NCI-H1417 treated with DMSO at 0.1 percent for 48 hours (cell line): Measurements from ENCODE around the gene ZNF148.

Source experiments
- DNase-seq: peaks from one replicate; lab custom pipeline; 2025; lab: John Stamatoyannopoulos, UW

Gene ZNF148

DNA sequence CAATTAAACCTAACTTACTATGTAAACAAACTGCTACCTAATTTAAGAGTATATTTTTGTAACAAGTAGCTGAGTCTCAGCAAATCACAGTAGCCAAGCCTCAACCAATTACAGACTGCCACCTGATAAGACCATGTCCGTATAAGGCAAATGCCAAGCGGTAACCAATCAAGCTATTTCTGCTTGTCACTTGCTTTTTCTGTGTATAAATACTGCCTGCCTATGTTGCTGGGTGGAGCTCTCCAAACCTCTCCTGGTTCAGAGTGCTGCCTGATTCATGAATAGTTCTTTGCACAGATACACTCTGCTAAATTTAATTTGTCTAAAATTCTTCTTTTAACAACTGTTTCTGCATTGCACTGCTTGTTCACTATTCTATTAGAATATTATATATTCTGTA is 42.6 kb downstream of the ZNF148 start:
- DNase-seq: no peak

- no peak for DNase-seq
Observed at GRCh38 chr3:125331243-125331642, 43.9 kb downstream of the ZNF148 start.

- DNase-seq: no peak
Observed at GRCh38 chr3:125326957-125327356, 48.2 kb downstream of the ZNF148 start.

DNA sequence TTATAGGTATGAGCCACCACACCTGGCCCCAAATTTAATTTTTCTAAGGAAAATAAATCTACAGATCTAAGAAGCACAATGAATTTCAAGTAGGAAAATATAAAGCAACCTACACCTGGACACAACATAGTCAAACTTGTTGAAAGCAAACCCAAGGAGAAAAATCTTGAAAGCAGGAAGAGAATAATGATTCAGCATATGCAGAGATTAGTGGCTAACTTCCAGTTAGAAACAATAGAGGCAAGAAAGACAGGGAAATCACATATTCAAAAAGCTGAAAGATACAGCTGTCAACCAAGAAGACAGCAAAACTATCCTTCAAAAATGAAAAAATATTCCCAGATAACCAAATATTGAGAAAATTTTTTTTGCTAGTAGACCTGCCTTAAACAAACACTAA is 49.4 kb downstream of the ZNF148 start:
- DNase-seq: no peak

DNA sequence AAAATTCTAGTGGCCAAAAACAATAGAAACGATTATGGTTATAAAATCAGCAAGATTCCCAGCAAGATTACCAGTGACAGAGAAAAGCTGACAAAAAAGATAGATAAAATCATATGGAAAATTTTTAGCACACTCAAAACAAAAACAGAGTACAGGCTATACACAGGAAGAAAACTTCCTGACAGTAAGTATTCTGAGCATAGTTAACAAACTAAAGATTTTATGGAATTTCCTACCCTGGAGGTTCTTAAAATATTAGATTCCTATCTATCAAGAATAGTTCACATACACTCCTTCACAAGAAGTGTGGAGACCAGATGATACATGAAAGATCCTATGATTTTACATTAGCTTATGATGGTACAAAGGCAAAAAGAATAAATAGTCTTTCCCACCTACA is 50.8 kb downstream of the ZNF148 start:
- no peak for DNase-seq

GRCh38 chr3:125322917-125323316 is 52.2 kb downstream of the ZNF148 start:
- DNase-seq: no peak

GRCh38 chr3:125322166-125322565 is 53.0 kb downstream of the ZNF148 start:
- DNase-seq: no peak

GRCh38 chr3:125319765-125320164 is 55.4 kb downstream of the ZNF148 start:
- no peak for DNase-seq

- DNase-seq: no peak
Observed at GRCh38 chr3:125318871-125319270, 56.3 kb downstream of the ZNF148 start.

DNA sequence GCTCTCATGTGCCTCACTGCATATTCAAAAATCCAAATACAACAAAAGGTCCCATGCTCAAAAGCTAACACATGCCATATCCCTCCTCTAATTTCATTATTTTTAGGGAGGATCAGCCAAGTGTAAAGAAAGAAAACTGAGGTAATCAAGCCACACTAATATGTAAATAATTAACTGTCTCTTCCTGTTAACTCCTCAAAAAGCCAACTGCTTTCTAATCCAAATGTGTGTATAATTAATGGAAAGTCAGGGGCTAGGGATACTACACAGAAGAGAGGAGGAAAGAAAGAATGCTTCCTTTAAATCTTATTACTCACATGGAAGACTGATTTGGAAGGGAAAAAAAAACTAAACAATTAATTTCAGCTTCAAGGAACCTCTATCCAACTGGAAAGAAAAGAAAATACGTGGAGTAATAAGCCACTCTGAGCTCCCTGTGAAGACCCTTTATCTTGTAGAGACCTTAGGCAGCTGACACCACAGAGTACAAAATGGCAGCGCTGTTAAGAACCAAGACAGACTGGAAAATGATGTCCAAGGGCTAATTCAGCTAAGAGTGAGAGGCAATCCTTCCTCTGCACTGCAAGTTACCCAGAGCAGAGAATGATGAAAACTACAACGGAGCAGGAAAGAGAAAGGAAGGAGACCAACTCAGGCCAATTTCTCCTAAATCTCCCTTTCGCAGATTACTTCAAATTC is 56.8 kb downstream of the ZNF148 start:
- DNase-seq: no peak

DNA sequence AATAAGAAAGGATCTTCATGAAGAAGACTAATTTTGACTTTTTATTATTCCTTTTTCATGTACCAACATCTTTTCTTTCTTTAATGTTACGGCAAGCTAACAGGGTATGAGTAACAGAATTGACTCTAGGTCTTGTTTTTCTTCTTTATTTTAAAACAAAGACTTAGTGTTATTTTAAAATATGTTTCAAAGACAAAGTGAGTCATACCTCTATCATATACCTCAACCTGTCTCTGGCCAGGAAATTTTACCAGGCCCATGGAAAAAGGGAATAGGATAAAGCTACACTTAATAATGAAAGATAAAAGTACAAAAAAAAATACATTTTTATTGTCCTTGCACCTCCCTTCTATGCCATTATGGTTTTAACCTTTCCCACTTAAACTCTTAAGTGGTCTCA is 57.4 kb downstream of the ZNF148 start:
- no peak for DNase-seq

GRCh38 chr3:125316949-125317348 is 58.2 kb downstream of the ZNF148 start:
- DNase-seq: no peak

DNA sequence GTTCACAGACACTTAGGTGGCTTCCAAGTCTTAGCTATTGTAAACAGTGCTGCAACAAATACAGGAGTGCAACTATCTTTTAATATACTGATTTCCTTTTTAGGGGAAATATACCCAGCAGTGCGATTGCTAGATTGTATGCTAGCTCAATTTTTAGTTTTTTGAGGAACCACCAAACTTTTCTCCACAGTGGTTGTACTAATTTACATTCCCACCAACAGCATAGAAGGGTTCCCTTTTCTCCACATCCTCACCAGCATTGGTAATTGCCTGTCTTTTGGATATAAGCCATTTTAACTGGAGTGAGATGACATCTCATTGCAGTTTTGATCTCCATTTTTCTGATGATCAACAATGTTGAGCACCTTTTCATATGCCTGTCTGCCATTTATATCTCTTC is 58.9 kb downstream of the ZNF148 start:
- no peak for DNase-seq

DNA sequence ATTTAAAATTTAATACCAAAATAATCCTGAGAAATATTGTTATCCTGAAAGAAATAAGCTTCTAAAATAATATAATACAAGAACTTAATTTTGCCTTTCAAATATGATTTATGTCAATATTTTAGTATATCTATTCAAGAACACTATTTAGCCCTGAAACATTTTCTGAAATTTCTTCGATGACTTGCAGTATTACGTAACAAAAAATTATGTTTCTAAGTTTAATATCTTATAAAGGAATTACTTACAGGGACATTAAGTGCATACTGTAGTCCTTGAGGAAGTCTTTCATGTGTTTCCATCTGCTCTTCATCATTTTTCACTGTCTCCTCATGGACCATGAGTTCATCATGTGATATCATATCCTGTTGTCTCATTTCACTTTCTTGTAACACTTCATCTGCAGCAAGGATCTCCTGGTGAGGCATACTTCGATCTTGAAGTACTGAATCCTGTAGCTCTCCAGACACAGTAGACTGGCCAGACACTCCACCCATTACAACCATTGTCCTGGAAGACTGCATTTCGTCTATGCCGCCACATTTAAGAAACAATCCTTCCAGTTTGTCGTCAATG is 62.0 kb downstream of the ZNF148 start:
- no peak for DNase-seq

DNA sequence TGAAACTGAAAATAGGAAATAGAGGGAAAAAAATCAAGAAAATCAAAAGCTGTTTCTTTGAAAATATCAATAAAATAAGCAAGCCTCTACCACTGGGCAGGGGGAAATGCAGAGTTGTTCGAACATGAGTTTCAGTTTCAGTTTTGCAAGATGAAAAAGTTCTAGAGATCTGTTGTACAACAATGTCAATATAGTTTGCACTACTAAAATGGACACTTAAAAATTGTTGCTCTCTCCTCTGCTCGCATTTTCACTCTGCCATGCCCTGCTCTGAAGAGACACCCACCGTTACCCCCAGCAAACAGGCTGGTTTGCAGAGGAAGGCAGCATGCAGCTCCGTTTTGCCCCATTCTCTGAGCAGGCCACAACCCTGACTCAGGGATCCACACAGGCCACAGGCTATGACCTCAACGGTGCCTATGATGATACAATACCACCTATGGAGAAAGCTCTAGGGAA is 64.5 kb downstream of the ZNF148 start:
- no peak for DNase-seq

GRCh38 chr3:125309476-125309875 is 65.6 kb downstream of the ZNF148 start:
- no peak for DNase-seq

- no peak for DNase-seq
Observed at GRCh38 chr3:125306620-125307019, 68.5 kb downstream of the ZNF148 start.

DNA sequence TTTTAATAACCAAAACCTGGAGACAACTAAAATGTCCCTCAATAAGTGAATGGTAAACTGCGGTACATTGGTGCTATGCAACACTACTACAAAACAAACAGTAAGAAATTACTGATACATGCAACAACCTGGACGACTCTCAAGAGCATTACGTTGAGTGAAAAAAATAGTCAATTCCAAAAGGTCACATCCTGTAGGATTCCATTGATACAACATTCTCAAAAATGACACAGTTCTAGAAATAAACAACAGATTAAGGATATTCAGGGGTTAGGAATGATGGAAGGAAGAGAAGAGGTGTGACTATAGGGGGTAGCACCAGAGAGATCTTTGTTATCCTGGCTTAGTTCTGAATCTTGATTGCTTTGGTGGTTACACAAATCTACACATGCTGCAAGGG is 72.2 kb downstream of the ZNF148 start:
- no peak for DNase-seq

- no peak for DNase-seq
Observed at GRCh38 chr3:125300416-125300815, 74.7 kb downstream of the ZNF148 start.

DNA sequence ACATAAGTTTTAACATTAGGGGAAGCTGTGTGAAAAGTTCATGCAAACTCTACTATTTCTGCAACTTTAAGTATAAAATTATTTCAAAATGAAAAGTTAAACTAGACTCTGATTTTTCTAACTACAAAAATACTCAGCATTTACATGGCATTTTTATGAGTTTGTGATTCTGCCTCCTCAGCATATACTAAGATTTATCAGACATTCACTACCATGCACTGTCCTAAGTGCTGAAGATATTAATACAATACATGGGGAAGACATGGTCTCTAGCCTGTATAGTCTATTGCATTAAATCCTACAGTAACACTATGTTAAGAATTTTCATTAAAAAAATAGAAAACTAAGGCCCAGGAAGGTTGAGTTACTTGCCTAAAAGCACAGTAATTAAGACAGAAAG is 80.7 kb downstream of the ZNF148 start:
- DNase-seq: no peak

GRCh38 chr3:125292015-125292414 is 83.1 kb downstream of the ZNF148 start:
- no peak for DNase-seq

DNA sequence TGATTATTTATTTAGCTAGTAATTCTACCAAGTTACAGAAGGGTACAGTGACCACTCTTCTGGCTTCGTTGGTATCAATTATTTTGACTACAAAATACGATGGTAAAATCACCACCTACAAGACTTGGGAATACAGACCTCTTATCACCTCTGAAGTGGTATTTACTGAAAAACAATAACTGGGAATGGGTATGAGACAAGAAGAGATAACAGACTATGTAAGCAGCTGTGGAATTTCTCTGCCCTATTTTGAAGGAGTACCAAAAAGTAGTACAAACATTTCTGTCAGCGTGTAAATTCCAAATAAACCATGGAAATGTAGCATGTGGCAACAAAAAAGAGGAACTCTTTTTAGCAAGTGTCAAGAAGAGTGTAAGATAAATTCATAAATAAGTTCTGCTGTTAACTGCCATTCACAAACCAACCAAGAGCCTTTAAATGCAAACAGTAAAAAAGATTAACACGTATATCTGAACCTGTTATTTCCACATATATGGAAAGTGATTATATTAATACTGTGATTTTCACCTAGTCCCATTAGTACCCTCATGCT is 85.6 kb downstream of the ZNF148 start:
- DNase-seq: no peak

DNA sequence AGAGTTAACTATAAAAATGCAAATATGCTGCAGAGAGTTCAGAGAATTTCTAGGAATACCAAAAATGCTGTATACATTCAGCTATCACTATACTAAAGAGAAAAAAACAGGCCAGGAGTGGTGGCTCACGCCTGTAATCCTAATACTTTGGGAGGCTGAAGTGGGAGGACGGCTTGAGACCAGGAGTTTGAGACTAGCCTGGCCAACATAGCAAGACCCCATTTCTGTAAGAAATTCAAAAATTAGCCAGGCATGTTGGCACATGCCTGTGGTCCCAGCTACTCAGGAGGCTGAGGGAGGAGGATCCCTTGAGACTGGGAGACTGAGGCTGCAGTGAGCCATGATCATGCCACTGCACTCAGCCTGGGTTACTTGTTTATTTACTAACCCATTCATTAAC is 87.9 kb downstream of the ZNF148 start:
- DNase-seq: no peak

DNA sequence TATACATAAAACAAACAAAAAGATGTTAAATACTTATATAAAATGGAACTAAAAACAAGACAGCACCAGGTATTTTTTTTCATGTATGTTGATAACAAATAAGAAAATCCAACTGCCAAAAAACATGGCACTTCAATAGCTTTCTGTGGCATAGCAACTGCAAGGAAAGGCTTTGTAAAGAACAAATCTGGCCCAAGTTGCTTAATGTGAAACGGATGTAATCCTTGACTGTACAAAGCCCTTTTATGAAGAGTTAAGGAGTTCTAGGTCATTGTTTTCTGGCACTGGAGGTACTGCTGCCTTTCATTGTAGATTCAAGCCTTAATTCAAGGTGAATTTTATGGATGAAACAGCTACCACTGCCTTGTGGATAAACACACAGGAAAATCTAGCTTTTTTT is 93.7 kb downstream of the ZNF148 start:
- DNase-seq: no peak
